ENCODE data around the gene TNRC6B. TPM values are rescaled to one million over a fixed set of nuclear protein-coding genes. Genes with fewer than 3 reads are reported as not detected.

The TNRC6B gene
- total and polyA plus RNA-seq, 2 experiments from 2014 or later = 46.9 to 87.8 TPM

DNA sequence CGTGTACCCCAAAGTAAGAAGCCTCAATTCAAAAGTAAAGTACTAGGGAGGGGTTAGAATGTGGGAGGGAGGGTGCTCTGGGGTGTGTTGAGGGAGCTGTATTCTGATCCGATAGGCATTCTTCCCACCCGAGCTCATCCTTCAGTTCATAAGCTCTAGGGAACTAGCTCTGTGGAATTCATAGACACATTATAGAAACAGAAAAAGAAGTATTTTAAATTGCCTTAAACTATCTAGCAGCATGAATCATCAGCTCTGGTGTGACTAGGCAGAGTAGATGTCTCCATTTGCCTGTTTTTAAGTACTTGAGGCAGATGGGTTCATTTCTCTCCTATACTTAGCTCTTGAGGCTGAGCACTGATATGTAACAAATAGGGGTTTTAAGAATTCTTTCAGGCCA, 185.3 kb downstream of the TNRC6B start (continued):
- TF ChIP-seq, protein P1, sequence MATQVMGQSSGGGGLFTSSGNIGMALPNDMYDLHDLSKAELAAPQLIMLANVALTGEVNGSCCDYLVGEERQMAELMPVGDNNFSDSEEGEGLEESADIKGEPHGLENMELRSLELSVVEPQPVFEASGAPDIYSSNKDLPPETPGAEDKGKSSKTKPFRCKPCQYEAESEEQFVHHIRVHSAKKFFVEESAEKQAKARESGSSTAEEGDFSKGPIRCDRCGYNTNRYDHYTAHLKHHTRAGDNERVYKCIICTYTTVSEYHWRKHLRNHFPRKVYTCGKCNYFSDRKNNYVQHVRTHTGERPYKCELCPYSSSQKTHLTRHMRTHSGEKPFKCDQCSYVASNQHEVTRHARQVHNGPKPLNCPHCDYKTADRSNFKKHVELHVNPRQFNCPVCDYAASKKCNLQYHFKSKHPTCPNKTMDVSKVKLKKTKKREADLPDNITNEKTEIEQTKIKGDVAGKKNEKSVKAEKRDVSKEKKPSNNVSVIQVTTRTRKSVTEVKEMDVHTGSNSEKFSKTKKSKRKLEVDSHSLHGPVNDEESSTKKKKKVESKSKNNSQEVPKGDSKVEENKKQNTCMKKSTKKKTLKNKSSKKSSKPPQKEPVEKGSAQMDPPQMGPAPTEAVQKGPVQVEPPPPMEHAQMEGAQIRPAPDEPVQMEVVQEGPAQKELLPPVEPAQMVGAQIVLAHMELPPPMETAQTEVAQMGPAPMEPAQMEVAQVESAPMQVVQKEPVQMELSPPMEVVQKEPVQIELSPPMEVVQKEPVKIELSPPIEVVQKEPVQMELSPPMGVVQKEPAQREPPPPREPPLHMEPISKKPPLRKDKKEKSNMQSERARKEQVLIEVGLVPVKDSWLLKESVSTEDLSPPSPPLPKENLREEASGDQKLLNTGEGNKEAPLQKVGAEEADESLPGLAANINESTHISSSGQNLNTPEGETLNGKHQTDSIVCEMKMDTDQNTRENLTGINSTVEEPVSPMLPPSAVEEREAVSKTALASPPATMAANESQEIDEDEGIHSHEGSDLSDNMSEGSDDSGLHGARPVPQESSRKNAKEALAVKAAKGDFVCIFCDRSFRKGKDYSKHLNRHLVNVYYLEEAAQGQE (IDR thresholded peaks at IDR 0.05; ENCODE audit: unreplicated experiment) = no peak
- TF ChIP-seq JUNB (IDR thresholded peaks at IDR 0.05; ENCODE audit: unreplicated experiment) (no peak), CREB1 (CRISPR knock-in tag; IDR thresholded peaks at IDR 0.05; ENCODE audit: low read depth) (no peak)
- TF ChIP-seq, protein P2, sequence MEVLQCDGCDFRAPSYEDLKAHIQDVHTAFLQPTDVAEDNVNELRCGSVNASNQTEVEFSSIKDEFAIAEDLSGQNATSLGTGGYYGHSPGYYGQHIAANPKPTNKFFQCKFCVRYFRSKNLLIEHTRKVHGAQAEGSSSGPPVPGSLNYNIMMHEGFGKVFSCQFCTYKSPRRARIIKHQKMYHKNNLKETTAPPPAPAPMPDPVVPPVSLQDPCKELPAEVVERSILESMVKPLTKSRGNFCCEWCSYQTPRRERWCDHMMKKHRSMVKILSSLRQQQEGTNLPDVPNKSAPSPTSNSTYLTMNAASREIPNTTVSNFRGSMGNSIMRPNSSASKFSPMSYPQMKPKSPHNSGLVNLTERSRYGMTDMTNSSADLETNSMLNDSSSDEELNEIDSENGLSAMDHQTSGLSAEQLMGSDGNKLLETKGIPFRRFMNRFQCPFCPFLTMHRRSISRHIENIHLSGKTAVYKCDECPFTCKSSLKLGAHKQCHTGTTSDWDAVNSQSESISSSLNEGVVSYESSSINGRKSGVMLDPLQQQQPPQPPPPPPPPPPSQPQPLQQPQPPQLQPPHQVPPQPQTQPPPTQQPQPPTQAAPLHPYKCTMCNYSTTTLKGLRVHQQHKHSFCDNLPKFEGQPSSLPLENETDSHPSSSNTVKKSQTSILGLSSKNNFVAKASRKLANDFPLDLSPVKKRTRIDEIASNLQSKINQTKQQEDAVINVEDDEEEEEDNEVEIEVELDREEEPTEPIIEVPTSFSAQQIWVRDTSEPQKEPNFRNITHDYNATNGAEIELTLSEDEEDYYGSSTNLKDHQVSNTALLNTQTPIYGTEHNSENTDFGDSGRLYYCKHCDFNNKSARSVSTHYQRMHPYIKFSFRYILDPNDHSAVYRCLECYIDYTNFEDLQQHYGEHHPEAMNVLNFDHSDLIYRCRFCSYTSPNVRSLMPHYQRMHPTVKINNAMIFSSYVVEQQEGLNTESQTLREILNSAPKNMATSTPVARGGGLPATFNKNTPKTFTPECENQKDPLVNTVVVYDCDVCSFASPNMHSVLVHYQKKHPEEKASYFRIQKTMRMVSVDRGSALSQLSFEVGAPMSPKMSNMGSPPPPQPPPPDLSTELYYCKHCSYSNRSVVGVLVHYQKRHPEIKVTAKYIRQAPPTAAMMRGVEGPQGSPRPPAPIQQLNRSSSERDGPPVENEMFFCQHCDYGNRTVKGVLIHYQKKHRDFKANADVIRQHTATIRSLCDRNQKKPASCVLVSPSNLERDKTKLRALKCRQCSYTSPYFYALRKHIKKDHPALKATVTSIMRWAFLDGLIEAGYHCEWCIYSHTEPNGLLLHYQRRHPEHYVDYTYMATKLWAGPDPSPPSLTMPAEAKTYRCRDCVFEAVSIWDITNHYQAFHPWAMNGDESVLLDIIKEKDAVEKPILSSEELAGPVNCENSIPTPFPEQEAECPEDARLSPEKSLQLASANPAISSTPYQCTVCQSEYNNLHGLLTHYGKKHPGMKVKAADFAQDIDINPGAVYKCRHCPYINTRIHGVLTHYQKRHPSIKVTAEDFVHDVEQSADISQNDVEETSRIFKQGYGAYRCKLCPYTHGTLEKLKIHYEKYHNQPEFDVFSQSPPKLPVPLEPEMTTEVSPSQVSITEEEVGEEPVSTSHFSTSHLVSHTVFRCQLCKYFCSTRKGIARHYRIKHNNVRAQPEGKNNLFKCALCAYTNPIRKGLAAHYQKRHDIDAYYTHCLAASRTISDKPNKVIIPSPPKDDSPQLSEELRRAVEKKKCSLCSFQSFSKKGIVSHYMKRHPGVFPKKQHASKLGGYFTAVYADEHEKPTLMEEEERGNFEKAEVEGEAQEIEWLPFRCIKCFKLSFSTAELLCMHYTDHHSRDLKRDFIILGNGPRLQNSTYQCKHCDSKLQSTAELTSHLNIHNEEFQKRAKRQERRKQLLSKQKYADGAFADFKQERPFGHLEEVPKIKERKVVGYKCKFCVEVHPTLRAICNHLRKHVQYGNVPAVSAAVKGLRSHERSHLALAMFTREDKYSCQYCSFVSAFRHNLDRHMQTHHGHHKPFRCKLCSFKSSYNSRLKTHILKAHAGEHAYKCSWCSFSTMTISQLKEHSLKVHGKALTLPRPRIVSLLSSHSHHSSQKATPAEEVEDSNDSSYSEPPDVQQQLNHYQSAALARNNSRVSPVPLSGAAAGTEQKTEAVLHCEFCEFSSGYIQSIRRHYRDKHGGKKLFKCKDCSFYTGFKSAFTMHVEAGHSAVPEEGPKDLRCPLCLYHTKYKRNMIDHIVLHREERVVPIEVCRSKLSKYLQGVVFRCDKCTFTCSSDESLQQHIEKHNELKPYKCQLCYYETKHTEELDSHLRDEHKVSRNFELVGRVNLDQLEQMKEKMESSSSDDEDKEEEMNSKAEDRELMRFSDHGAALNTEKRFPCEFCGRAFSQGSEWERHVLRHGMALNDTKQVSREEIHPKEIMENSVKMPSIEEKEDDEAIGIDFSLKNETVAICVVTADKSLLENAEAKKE (CRISPR knock-in tag; IDR thresholded peaks at IDR 0.05) = no peak

DNA sequence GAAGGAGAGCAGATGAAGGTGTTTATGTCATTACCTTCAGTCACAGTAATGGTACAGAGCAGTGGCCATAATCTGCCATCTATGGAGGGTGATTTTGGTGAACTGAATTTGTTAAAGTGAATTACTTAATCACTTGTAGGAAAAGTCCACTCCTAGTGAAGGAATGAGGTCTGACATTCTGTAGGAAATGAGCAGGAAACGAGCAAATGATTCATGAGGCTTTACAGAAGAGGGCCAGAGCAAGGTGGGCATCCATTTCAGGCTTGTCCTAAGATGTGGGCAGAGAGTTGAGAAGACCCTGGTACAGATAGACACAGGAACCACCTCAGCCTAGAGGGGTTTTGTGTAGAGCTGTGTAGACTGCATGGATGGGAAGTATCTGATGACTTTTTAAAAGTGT, 186.7 kb downstream of the TNRC6B start:
- H3K36me3 Mint-ChIP-seq (ENCODE audit: low read depth) = peaks cover 98% of the 10 kb centered on the region
- H3F3A ChIP-seq (replicated peaks; ENCODE audit: low read depth) = peaks cover 58% of the 10 kb centered on the region
- peaks cover 2% of the 10 kb centered on the region for H3K27me3 Mint-ChIP-seq (ENCODE audit: insufficient read depth, low read depth, poor library complexity)
- H3K9me2 ChIP-seq (ENCODE audit: insufficient read depth) = no peaks in the 10 kb centered on the region
- H3K79me2 ChIP-seq (replicated peaks; ENCODE audit: insufficient read depth) = no peaks in the 10 kb centered on the region
- no peaks in the 10 kb centered on the region for H3K27me3 ChIP-seq (ENCODE audit: insufficient read depth)
- peaks cover 85% of the 10 kb centered on the region for H3K36me3 ChIP-seq (ENCODE audit: insufficient read depth)
- no peak overlapping the region for H3K4me3 ChIP-seq
- no peak overlapping the region for H3K4me3 Mint-ChIP-seq
- H4K20me1 ChIP-seq (replicated peaks; ENCODE audit: insufficient read depth) = peaks cover 36% of the 10 kb centered on the region
- no peak overlapping the region for H3K27ac Mint-ChIP-seq
- H3K9me3 Mint-ChIP-seq = no peaks in the 10 kb centered on the region
- no peak overlapping the region for H2AFZ ChIP-seq
- no peak overlapping the region for H3K4me2 ChIP-seq
- ATAC-seq = no peak
- DNase-seq (ENCODE audit: low spot score) = no peak
- no peaks in the 10 kb centered on the region for H3K4me1 Mint-ChIP-seq
- no peak overlapping the region for H3K27ac ChIP-seq (ENCODE audit: low read depth)
- H3K4me1 ChIP-seq (ENCODE audit: insufficient read depth) = no peaks in the 10 kb centered on the region
- TF ChIP-seq, protein P3, sequence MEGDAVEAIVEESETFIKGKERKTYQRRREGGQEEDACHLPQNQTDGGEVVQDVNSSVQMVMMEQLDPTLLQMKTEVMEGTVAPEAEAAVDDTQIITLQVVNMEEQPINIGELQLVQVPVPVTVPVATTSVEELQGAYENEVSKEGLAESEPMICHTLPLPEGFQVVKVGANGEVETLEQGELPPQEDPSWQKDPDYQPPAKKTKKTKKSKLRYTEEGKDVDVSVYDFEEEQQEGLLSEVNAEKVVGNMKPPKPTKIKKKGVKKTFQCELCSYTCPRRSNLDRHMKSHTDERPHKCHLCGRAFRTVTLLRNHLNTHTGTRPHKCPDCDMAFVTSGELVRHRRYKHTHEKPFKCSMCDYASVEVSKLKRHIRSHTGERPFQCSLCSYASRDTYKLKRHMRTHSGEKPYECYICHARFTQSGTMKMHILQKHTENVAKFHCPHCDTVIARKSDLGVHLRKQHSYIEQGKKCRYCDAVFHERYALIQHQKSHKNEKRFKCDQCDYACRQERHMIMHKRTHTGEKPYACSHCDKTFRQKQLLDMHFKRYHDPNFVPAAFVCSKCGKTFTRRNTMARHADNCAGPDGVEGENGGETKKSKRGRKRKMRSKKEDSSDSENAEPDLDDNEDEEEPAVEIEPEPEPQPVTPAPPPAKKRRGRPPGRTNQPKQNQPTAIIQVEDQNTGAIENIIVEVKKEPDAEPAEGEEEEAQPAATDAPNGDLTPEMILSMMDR (conservative IDR thresholded peaks at IDR 0.05; ENCODE audit: low read depth in 2 of 2) = no peak
- TF ChIP-seq STAT1 (IDR thresholded peaks at IDR 0.05; ENCODE audit: unreplicated experiment) = no peak
- TF ChIP-seq, protein P4, sequence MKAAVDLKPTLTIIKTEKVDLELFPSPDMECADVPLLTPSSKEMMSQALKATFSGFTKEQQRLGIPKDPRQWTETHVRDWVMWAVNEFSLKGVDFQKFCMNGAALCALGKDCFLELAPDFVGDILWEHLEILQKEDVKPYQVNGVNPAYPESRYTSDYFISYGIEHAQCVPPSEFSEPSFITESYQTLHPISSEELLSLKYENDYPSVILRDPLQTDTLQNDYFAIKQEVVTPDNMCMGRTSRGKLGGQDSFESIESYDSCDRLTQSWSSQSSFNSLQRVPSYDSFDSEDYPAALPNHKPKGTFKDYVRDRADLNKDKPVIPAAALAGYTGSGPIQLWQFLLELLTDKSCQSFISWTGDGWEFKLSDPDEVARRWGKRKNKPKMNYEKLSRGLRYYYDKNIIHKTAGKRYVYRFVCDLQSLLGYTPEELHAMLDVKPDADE (IDR thresholded peaks at IDR 0.05) = no peak
- no peak for TF ChIP-seq POLR2AphosphoS5 (IDR thresholded peaks at IDR 0.05; ENCODE audit: low read depth)
- TF ChIP-seq CREB1 (CRISPR knock-in tag; IDR thresholded peaks at IDR 0.05; ENCODE audit: low read depth) = no peak
- no peak for TF ChIP-seq EZH2 (IDR thresholded peaks at IDR 0.05; ENCODE audit: low read depth, unreplicated experiment)

All from GM23338 (cell line).